SK-N-SH (cell line): ENCODE data around the gene EPHB4. TPM values are rescaled to one million over a fixed set of nuclear protein-coding genes. Genes with fewer than 3 reads are reported as not detected.

Source experiments
- CTCF ChIA-PET: fragments of 300-600, 350-600 bp; formaldehyde crosslinking; extraction: SDS; loops from one replicate; lab custom pipeline; 2021; lab: Yijun Ruan, JAX
- POLR2A ChIA-PET: fragments of 350-600 bp; sonication (Branson Sonifier 250); formaldehyde crosslinking; extraction: SDS; loops from one replicate; lab custom pipeline; 2020; ENCODE audit warnings: antibody characterized with exemption, inconsistent platforms; lab: Yijun Ruan, JAX
- DNase-seq: peaks from one replicate; pipeline ENCODE4 v3.0.0; 2012
- H2AFZ ChIP-seq: fragments of 200-600 bp; sonication (generic); 2 replicates; pipeline ENCODE4 v1.8.1; 2016; ENCODE audit warnings: antibody characterized with exemption, mild to moderate bottlenecking, low read depth
- H3F3A ChIP-seq: fragments of 200-600 bp; sonication (generic); replicated peaks from 2 replicates; pipeline ENCODE3; 2016; ENCODE audit warnings: antibody characterized with exemption, mild to moderate bottlenecking; ENCODE audit not compliant: insufficient read depth
- H3K27ac ChIP-seq, 2 experiments: fragments of 200-500 bp in 1 of 2; fragments of 200-600 bp in 1 of 2; sonication (Bioruptor generic) in 1 of 2; sonication (generic), shearing (Covaris generic) in 1 of 2; 2 replicates each; pipeline versions ENCODE4 v1.5.1 to v1.6.1; 2014 to 2016; ENCODE audit warnings: low read depth in 2 of 2, inconsistent platforms in 1 of 2, low read length in 1 of 2, mild to moderate bottlenecking in 1 of 2, mixed read lengths in 1 of 2
- H3K27me3 ChIP-seq: fragments of 200-600 bp; sonication (generic), shearing (Covaris generic); 2 replicates; pipeline ENCODE4 v1.6.1; 2016; ENCODE audit warnings: mixed run types; ENCODE audit not compliant: insufficient read depth
- H3K36me3 ChIP-seq, 2 experiments: fragments of 200-500 bp in 1 of 2; fragments of 200-600 bp in 1 of 2; sonication (Bioruptor generic) in 1 of 2; sonication (generic) in 1 of 2; replicated peaks in 1 of 2; 2 replicates each; pipeline versions ENCODE3 to v1.5.1; 2014 to 2016; ENCODE audit warnings: low read length in 1 of 2, mild to moderate bottlenecking in 1 of 2; ENCODE audit not compliant: insufficient read depth in 2 of 2, control insufficient read depth in 1 of 2
- H3K4me1 ChIP-seq, 2 experiments: fragments of 200-500 bp in 1 of 2; fragments of 200-600 bp in 1 of 2; sonication (Bioruptor generic) in 1 of 2; sonication (generic), shearing (Covaris generic) in 1 of 2; 2 replicates each; pipeline versions ENCODE4 v1.5.1 to v1.6.1; 2014 to 2016; ENCODE audit warnings: low read depth in 1 of 2, low read length in 1 of 2, mixed run types in 1 of 2; ENCODE audit not compliant: insufficient read depth in 2 of 2, control insufficient read depth in 1 of 2
- H3K4me2 ChIP-seq: fragments of 200-600 bp; sonication (generic), shearing (Covaris generic); 2 replicates; pipeline ENCODE4 v1.6.1; 2017; ENCODE audit warnings: mixed run types
- H3K4me3 ChIP-seq, 2 experiments: fragments of 200-500 bp in 1 of 2; fragments of 200-600 bp in 1 of 2; sonication (Bioruptor generic) in 1 of 2; sonication (generic), shearing (Covaris generic) in 1 of 2; 2 replicates each; pipeline versions ENCODE4 v1.5.1 to v1.8.1; 2014 to 2016; ENCODE audit warnings: low read depth in 2 of 2, inconsistent platforms in 1 of 2, low read length in 1 of 2, mild to moderate bottlenecking in 1 of 2, mixed read lengths in 1 of 2, moderate library complexity in 1 of 2
- H3K79me2 ChIP-seq: fragments of 200-600 bp; sonication (generic); 2 replicates; pipeline ENCODE4 v1.8.1; 2017; ENCODE audit warnings: mild to moderate bottlenecking; ENCODE audit not compliant: insufficient read depth
- H3K9ac ChIP-seq: fragments of 200-600 bp; sonication (generic); 2 replicates; pipeline ENCODE4 v1.6.1; 2017; ENCODE audit warnings: mixed run types
- H3K9me2 ChIP-seq: fragments of 200-600 bp; sonication (generic); 2 replicates; pipeline ENCODE4 v1.6.1; 2017; ENCODE audit warnings: mixed run types
- H3K9me3 ChIP-seq: fragments of 200-600 bp; sonication (generic); 2 replicates; pipeline ENCODE4 v1.6.1; 2017; ENCODE audit warnings: mixed run types, mild to moderate bottlenecking, moderate library complexity
- H4K20me1 ChIP-seq: fragments of 200-600 bp; sonication (generic); 2 replicates; pipeline ENCODE4 v1.6.1; 2017; ENCODE audit warnings: mild to moderate bottlenecking, mixed run types; ENCODE audit not compliant: insufficient read depth
- ELF1 ChIP-seq: IDR thresholded peaks from 2 replicates; pipeline ENCODE4 v1.4.0; 2012
- FOSL2 ChIP-seq: IDR thresholded peaks from 2 replicates; pipeline ENCODE4 v1.4.0; 2012; ENCODE audit warnings: low read depth, mild to moderate bottlenecking, moderate library complexity, borderline replicate concordance
- GABPA ChIP-seq: IDR thresholded peaks from 2 replicates; pipeline ENCODE4 v1.4.0; 2012; ENCODE audit warnings: low read depth, mild to moderate bottlenecking
- GATA2 ChIP-seq: sonication (generic); formaldehyde crosslinking; IDR thresholded peaks from 2 replicates; pipeline ENCODE4 v1.5.0; 2020; ENCODE audit warnings: mild to moderate bottlenecking, missing genetic modification reagents
- JUND ChIP-seq: IDR thresholded peaks from 2 replicates; pipeline ENCODE4 v1.4.0; 2012
- MEF2A ChIP-seq: IDR thresholded peaks from 2 replicates; pipeline ENCODE4 v1.4.0; 2012; ENCODE audit warnings: low read depth, borderline replicate concordance
- MXI1 ChIP-seq: IDR thresholded peaks from 2 replicates; pipeline ENCODE4 v1.6.1; 2012; ENCODE audit warnings: mild to moderate bottlenecking, low read depth, low read length, improper control_type of control experiment
- NFIC ChIP-seq: IDR thresholded peaks from 2 replicates; pipeline ENCODE4 v1.4.0; 2012; ENCODE audit warnings: borderline replicate concordance
- POLR2AphosphoS5 ChIP-seq: IDR thresholded peaks from 2 replicates; pipeline ENCODE4 v1.6.1; 2012; ENCODE audit warnings: low read depth, low read length
- RAD21 ChIP-seq: IDR thresholded peaks from 2 replicates; pipeline ENCODE4 v1.6.1; 2012; ENCODE audit warnings: mild to moderate bottlenecking, low read length
- RCOR1 ChIP-seq: fragments of 150-350 bp; IDR thresholded peaks from 2 replicates; pipeline ENCODE4 v1.6.1; 2017; ENCODE audit warnings: antibody characterized with exemption, low read length
- RFX5 ChIP-seq: IDR thresholded peaks from 2 replicates; pipeline ENCODE4 v1.6.1; 2012; ENCODE audit warnings: mild to moderate bottlenecking, improper control_type of control experiment, low read length
- SIN3A ChIP-seq: IDR thresholded peaks from 2 replicates; pipeline ENCODE4 v1.6.1; 2012; ENCODE audit warnings: low read depth, mild to moderate bottlenecking, low read length, moderate library complexity, borderline replicate concordance
- TCF12 ChIP-seq: IDR thresholded peaks from 2 replicates; pipeline ENCODE4 v1.4.0; 2012
- TEAD4 ChIP-seq: IDR thresholded peaks from 2 replicates; pipeline ENCODE4 v1.4.0; 2012; ENCODE audit warnings: mild to moderate bottlenecking, borderline replicate concordance; ENCODE audit not compliant: insufficient read depth
- YY1 ChIP-seq: IDR thresholded peaks from 2 replicates; pipeline ENCODE4 v1.4.0; 2012; ENCODE audit warnings: low read depth, mild to moderate bottlenecking
- WGBS: methylation state at CpG from one replicate; pipeline ENCODE4 v1.1.6; 2017; ENCODE audit warnings: low lambda C conversion rate; 5-methylcytosine and 5-hydroxymethylcytosine counted together
- polyA plus RNA-seq, 3 experiments: library from polyadenylated mRNA; depleted of rRNA; stranded (reverse); fragments of >200 nt; gene quantifications; 2 replicates each; pipeline ENCODE4 v1.2.3, GENCODE V29; 2012
- TF ChIP-seq, protein P1 (sequence below): IDR thresholded peaks from 2 replicates; pipeline ENCODE4 v1.6.1; 2012; ENCODE audit warnings: mild to moderate bottlenecking, low read depth, low read length, moderate library complexity
- TF ChIP-seq, protein P2 (sequence below): IDR thresholded peaks from 2 replicates; pipeline ENCODE4; 2012
- TF ChIP-seq, protein P3 (sequence below): fragments of 200-600 bp; sonication (generic); IDR thresholded peaks from 2 replicates; pipeline ENCODE4 v1.6.1; 2017; ENCODE audit warnings: antibody characterized with exemption, mild to moderate bottlenecking, moderate library complexity

The EPHB4 gene
- polyA plus RNA-seq, 1 of the 3 experiments (the other 2 are of a cell fraction) = 64.4 TPM

DNA sequence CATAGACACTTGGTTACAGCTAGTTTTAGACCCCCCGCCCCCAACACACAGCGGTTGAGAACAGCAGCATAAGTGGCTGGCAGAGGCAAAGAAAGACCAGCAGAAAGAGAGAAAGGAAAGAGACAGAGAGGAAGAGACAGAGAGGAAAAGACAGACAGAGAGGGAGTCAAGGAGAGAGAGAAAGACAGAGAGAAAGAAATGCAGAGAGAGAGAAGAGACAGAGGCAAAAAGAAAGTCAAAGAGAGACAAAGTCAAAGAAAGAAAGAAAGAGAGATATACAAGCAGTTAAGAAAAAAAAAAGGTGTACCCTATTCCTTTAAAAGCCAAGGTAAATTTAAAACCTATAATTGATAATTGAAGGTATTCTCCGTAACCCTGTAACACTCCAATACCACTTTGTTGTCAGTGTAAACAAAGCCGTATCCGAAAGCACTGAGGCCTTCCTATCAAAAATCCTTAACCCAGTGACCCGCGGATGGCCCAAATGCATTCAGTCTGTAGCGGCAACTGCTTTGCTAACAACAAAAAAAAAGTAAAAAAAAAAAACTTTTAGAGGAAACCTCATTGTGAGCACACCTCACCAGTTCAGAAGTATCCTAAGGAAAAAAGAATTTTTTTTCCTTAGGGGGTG lies 13.3 kb upstream of the EPHB4 start (continued):
- TF ChIP-seq, protein P1, sequence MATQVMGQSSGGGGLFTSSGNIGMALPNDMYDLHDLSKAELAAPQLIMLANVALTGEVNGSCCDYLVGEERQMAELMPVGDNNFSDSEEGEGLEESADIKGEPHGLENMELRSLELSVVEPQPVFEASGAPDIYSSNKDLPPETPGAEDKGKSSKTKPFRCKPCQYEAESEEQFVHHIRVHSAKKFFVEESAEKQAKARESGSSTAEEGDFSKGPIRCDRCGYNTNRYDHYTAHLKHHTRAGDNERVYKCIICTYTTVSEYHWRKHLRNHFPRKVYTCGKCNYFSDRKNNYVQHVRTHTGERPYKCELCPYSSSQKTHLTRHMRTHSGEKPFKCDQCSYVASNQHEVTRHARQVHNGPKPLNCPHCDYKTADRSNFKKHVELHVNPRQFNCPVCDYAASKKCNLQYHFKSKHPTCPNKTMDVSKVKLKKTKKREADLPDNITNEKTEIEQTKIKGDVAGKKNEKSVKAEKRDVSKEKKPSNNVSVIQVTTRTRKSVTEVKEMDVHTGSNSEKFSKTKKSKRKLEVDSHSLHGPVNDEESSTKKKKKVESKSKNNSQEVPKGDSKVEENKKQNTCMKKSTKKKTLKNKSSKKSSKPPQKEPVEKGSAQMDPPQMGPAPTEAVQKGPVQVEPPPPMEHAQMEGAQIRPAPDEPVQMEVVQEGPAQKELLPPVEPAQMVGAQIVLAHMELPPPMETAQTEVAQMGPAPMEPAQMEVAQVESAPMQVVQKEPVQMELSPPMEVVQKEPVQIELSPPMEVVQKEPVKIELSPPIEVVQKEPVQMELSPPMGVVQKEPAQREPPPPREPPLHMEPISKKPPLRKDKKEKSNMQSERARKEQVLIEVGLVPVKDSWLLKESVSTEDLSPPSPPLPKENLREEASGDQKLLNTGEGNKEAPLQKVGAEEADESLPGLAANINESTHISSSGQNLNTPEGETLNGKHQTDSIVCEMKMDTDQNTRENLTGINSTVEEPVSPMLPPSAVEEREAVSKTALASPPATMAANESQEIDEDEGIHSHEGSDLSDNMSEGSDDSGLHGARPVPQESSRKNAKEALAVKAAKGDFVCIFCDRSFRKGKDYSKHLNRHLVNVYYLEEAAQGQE = no peak
- no peak for TF ChIP-seq RFX5
- TF ChIP-seq MEF2A = no peak
- TF ChIP-seq SIN3A = no peak
- TF ChIP-seq RAD21 = no peak
- TF ChIP-seq, all 33 proteins: peak for 0

DNA sequence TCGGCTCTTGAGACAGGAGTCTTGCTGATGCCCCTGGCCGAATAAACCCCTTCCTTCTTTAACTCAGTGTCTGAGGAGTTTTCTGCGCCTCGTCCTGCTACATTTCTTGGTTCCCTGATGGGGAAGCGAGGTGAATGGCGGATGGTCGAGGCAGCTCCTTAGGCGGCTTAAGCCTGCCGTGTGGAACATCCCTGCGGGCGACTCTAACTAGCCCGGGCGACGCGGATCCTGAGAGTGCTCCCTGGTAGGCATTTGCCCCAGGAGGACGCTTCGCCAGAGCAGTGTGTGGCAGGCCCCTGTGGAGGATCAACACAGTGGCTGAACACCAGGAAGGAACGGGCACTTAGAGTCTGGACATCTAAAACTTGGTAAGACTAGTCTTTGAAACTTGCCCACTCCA lies 12.0 kb upstream of the EPHB4 start:
- no peak overlapping the region for H3K4me2 ChIP-seq
- no peaks in the 10 kb centered on the region for H3K27me3 ChIP-seq
- ChIA-PET CTCF (interaction anchor here (0.6 to 1.3 kb wide), 2 partner anchors 13 to 110 kb away, joined by 3 read pairs; partner anchors contain the start of gene SLC12A9), POLR2A (interaction anchor here (0.6 kb wide), 2 partner anchors 1223 to 1617 kb away, joined by 3 read pairs; no protein-coding TSS in a partner anchor)
- H2AFZ ChIP-seq = no peak overlapping the region
- H3F3A ChIP-seq = no peaks in the 10 kb centered on the region
- no peaks in the 10 kb centered on the region for H3K36me3 ChIP-seq
- no peaks in the 10 kb centered on the region for H3K4me1 ChIP-seq
- H4K20me1 ChIP-seq = no peaks in the 10 kb centered on the region
- TF ChIP-seq TCF12 = no peak
- TF ChIP-seq, protein P2, sequence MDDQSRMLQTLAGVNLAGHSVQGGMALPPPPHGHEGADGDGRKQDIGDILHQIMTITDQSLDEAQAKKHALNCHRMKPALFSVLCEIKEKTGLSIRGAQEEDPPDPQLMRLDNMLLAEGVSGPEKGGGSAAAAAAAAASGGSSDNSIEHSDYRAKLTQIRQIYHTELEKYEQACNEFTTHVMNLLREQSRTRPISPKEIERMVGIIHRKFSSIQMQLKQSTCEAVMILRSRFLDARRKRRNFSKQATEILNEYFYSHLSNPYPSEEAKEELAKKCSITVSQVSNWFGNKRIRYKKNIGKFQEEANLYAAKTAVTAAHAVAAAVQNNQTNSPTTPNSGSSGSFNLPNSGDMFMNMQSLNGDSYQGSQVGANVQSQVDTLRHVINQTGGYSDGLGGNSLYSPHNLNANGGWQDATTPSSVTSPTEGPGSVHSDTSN = no peak
- TF ChIP-seq, protein P3, sequence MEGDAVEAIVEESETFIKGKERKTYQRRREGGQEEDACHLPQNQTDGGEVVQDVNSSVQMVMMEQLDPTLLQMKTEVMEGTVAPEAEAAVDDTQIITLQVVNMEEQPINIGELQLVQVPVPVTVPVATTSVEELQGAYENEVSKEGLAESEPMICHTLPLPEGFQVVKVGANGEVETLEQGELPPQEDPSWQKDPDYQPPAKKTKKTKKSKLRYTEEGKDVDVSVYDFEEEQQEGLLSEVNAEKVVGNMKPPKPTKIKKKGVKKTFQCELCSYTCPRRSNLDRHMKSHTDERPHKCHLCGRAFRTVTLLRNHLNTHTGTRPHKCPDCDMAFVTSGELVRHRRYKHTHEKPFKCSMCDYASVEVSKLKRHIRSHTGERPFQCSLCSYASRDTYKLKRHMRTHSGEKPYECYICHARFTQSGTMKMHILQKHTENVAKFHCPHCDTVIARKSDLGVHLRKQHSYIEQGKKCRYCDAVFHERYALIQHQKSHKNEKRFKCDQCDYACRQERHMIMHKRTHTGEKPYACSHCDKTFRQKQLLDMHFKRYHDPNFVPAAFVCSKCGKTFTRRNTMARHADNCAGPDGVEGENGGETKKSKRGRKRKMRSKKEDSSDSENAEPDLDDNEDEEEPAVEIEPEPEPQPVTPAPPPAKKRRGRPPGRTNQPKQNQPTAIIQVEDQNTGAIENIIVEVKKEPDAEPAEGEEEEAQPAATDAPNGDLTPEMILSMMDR = no peak
- TF ChIP-seq GABPA = no peak
- TF ChIP-seq GATA2 = no peak
- TF ChIP-seq FOSL2 = no peak
- no peak for TF ChIP-seq MXI1
- TF ChIP-seq MEF2A = no peak
- no peak for TF ChIP-seq RCOR1
- no peak for TF ChIP-seq POLR2AphosphoS5
- no peak for TF ChIP-seq ELF1
- TF ChIP-seq RFX5 = no peak
- TF ChIP-seq NFIC = no peak
- TF ChIP-seq TEAD4 = no peak
- TF ChIP-seq JUND = no peak
- no peak for TF ChIP-seq YY1
- H3K9me2 ChIP-seq = no peaks in the 10 kb centered on the region
- H3K4me3 ChIP-seq = no peak overlapping the region
- H3K79me2 ChIP-seq = no peaks in the 10 kb centered on the region
- H3K9me3 ChIP-seq = no peaks in the 10 kb centered on the region
- 92% methylated on average over 18 of the region's 18 CpGs for WGBS
- no peak overlapping the region for H3K27ac ChIP-seq
- H3K9ac ChIP-seq = no peak overlapping the region
- DNase-seq = no peak
